HG03571 (cell line): ENCODE measurements around the gene PRAMEF20.

Experiments used
- ATAC-seq: cut with Tn5 transposase; IDR thresholded peaks from one replicate; pipeline ENCODE4 v1.9.1; 2021; ENCODE audit not compliant: unreplicated experiment

The PRAMEF20 gene

GRCh38 chr1:13461977-13462376, 51.7 kb downstream of the PRAMEF20 start:
- ATAC-seq, result no peak

GRCh38 chr1:13462682-13463081, 52.4 kb downstream of the PRAMEF20 start:
- no peak for ATAC-seq

- no peak for ATAC-seq
These were observed 55.3 kb downstream of the PRAMEF20 start for GRCh38 chr1:13465515-13465914.

- no peak for ATAC-seq
These were observed 59.1 kb downstream of the PRAMEF20 start for GRCh38 chr1:13469343-13469742.
